T follicular helper cell (primary cell): ENCODE data around the gene ZNF618.

ENCODE experiments used
- DNase-seq: peaks from one replicate; pipeline ENCODE4 v3.0.0-alpha.2; 2020; ENCODE audit warnings: low read depth

The ZNF618 gene

GRCh38 chr9:113934829-113935676, 58.9 kb downstream of the ZNF618 start:
- no peak for DNase-seq

- no peak for DNase-seq
Measured at GRCh38 chr9:113935677-113936380, 59.7 kb downstream of the ZNF618 start.

- DNase-seq: no peak
Measured at GRCh38 chr9:113940077-113940476, 64.0 kb downstream of the ZNF618 start.

- DNase-seq: no peak
Measured at GRCh38 chr9:113941056-113941455, 64.9 kb downstream of the ZNF618 start.

- no peak for DNase-seq
Measured at GRCh38 chr9:113941526-113941925, 65.4 kb downstream of the ZNF618 start.

GRCh38 chr9:113943112-113944009, 67.3 kb downstream of the ZNF618 start:
- no peak for DNase-seq

- no peak for DNase-seq
Measured at GRCh38 chr9:113945784-113946183, 69.7 kb downstream of the ZNF618 start.

- DNase-seq: no peak
Measured at GRCh38 chr9:113946496-113947115, 70.5 kb downstream of the ZNF618 start.

GRCh38 chr9:113947941-113948340, 71.8 kb downstream of the ZNF618 start:
- no peak for DNase-seq

GRCh38 chr9:113948891-113949570, 72.9 kb downstream of the ZNF618 start:
- DNase-seq: no peak

GRCh38 chr9:113949571-113950078, 73.5 kb downstream of the ZNF618 start:
- DNase-seq: no peak

GRCh38 chr9:113950195-113951031, 74.3 kb downstream of the ZNF618 start:
- no peak for DNase-seq

GRCh38 chr9:113951032-113951372, 74.9 kb downstream of the ZNF618 start:
- no peak for DNase-seq

GRCh38 chr9:113952676-113953075, 76.6 kb downstream of the ZNF618 start:
- no peak for DNase-seq

- DNase-seq: no peak
Measured at GRCh38 chr9:113953531-113953930, 77.4 kb downstream of the ZNF618 start.

GRCh38 chr9:113954591-113954990, 78.5 kb downstream of the ZNF618 start:
- DNase-seq: no peak

GRCh38 chr9:113955076-113955752, 79.1 kb downstream of the ZNF618 start:
- DNase-seq: no peak

GRCh38 chr9:113956901-113957300, 80.8 kb downstream of the ZNF618 start:
- DNase-seq: no peak

GRCh38 chr9:113957351-113957750, 81.2 kb downstream of the ZNF618 start:
- DNase-seq: no peak
